IMR-90 (cell line): ENCODE results near the gene CEMP1. TPM values are rescaled to one million over a fixed set of nuclear protein-coding genes. Genes with fewer than 3 reads are reported as not detected.
"Not testable (repeated sequence)": the region's sequence is repeated elsewhere in the genome, so short reads cannot be mapped to it uniquely, and the experiment has no call there.

Source experiments
- ATAC-seq: fragments of 200-7000 bp; cut with Tn5 transposase; 2 replicates; pipeline ENCODE4 v1.9.1; 2020; ENCODE audit warnings: low read depth, mild to moderate bottlenecking, moderate library complexity
- BruUV-seq: library from RNA; stranded (reverse); fragments of 400-500 nt; replicated peaks from 2 replicates; lab custom pipeline; 2021; lab: Mats Ljungman, UMichigan
- CTCF ChIA-PET: fragments of 300-600 bp; formaldehyde crosslinking; extraction: SDS; loops from one replicate; lab custom pipeline; 2021; ENCODE audit warnings: antibody characterized with exemption; lab: Yijun Ruan, JAX
- POLR2A ChIA-PET: fragments of 300-600 bp; sonication (Branson Sonifier 250); formaldehyde crosslinking; loops from one replicate; lab custom pipeline; 2022; ENCODE audit warnings: antibody characterized with exemption; ENCODE audit not compliant: unreplicated experiment; lab: Charles Lee
- DNase-seq: peaks from one replicate; pipeline ENCODE4 v3.0.0; 2013
- H2AFZ ChIP-seq: replicated peaks from 2 replicates; pipeline ENCODE3; 2013; ENCODE audit warnings: low read length, mild to moderate bottlenecking; ENCODE audit not compliant: poor library complexity
- H2AK5ac ChIP-seq: 2 replicates; pipeline ENCODE4 v1.6.1; 2013; ENCODE audit warnings: low read depth, low read length, inconsistent platforms
- H2AK9ac ChIP-seq: replicated peaks from 2 replicates; pipeline ENCODE3; 2013; ENCODE audit warnings: mild to moderate bottlenecking, low read depth, low read length, moderate library complexity; ENCODE audit not compliant: poor library complexity
- H2BK120ac ChIP-seq: 2 replicates; pipeline ENCODE4 v1.6.1; 2013; ENCODE audit warnings: low read depth, low read length, inconsistent platforms
- H2BK15ac ChIP-seq: 3 replicates; pipeline ENCODE4 v1.6.1; 2013; ENCODE audit warnings: low read depth, low read length, inconsistent platforms
- H2BK20ac ChIP-seq: 2 replicates; pipeline ENCODE4 v1.6.1; 2013; ENCODE audit warnings: low read depth, mild to moderate bottlenecking, inconsistent platforms, low read length, moderate library complexity
- H2BK5ac ChIP-seq: 2 replicates; pipeline ENCODE4 v1.6.1; 2013; ENCODE audit warnings: mild to moderate bottlenecking, low read depth, low read length, inconsistent platforms; ENCODE audit not compliant: poor library complexity, severe bottlenecking
- H3K14ac ChIP-seq: replicated peaks from 2 replicates; pipeline ENCODE4 v1.6.1; 2013; ENCODE audit warnings: low read depth, low read length, inconsistent platforms
- H3K18ac ChIP-seq: 2 replicates; pipeline ENCODE4 v1.6.1; 2013; ENCODE audit warnings: low read depth, low read length, control low read depth
- H3K23ac ChIP-seq: 2 replicates; pipeline ENCODE4 v1.6.1; 2013; ENCODE audit warnings: low read depth, low read length, inconsistent platforms
- H3K27ac ChIP-seq: 2 replicates; pipeline ENCODE4 v1.5.1; 2013; ENCODE audit warnings: mild to moderate bottlenecking, control low read depth, low read length; ENCODE audit not compliant: insufficient read depth
- H3K27me3 ChIP-seq: 2 replicates; pipeline ENCODE4 v1.6.1; 2013; ENCODE audit warnings: low read length; ENCODE audit not compliant: control insufficient read depth, insufficient read depth
- H3K36me3 ChIP-seq: 2 replicates; pipeline ENCODE4 v1.6.1; 2013; ENCODE audit warnings: low read length, mixed read lengths; ENCODE audit not compliant: control insufficient read depth, insufficient read depth
- H3K4ac ChIP-seq: 2 replicates; pipeline ENCODE4 v1.6.1; 2013; ENCODE audit warnings: low read depth, low read length, inconsistent platforms
- H3K4me1 ChIP-seq: 2 replicates; pipeline ENCODE4 v1.6.1; 2013; ENCODE audit warnings: low read length, mixed read lengths; ENCODE audit not compliant: control insufficient read depth, insufficient read depth
- H3K4me2 ChIP-seq: 2 replicates; pipeline ENCODE4 v1.6.1; 2013; ENCODE audit warnings: low read depth, mild to moderate bottlenecking, control low read depth, low read length, moderate library complexity
- H3K4me3 ChIP-seq: 2 replicates; pipeline ENCODE4 v1.5.1; 2013; ENCODE audit warnings: low read depth, mild to moderate bottlenecking, control low read depth, low read length, moderate library complexity; ENCODE audit not compliant: insufficient read depth
- H3K56ac ChIP-seq: 2 replicates; pipeline ENCODE4 v1.6.1; 2013; ENCODE audit warnings: low read length, inconsistent platforms; ENCODE audit not compliant: insufficient read depth; ENCODE audit errors: extremely low read depth
- H3K79me1 ChIP-seq, 2 experiments: 2 replicates each; pipeline ENCODE4 v1.6.1; 2013; ENCODE audit warnings: low read length in 2 of 2, inconsistent platforms in 1 of 2, low read depth in 1 of 2
- H3K9ac ChIP-seq: 2 replicates; pipeline ENCODE4 v1.6.1; 2013; ENCODE audit warnings: low read depth, low read length, control low read depth
- H3K9me1 ChIP-seq: 2 replicates; pipeline ENCODE4 v1.6.1; 2013; ENCODE audit warnings: low read length, inconsistent platforms; ENCODE audit not compliant: insufficient read depth
- H3K9me3 ChIP-seq: 2 replicates; pipeline ENCODE4 v1.6.1; 2013; ENCODE audit warnings: low read length; ENCODE audit not compliant: control insufficient read depth, insufficient read depth
- H4K20me1 ChIP-seq: 2 replicates; pipeline ENCODE4 v1.6.1; 2013; ENCODE audit warnings: low read length, inconsistent platforms; ENCODE audit not compliant: insufficient read depth
- H4K5ac ChIP-seq: 2 replicates; pipeline ENCODE4 v1.6.1; 2013; ENCODE audit warnings: mild to moderate bottlenecking, low read depth, low read length, control low read depth
- H4K8ac ChIP-seq, 2 experiments: 2 replicates each; pipeline ENCODE4 v1.6.1; 2013; ENCODE audit warnings: low read depth in 2 of 2, low read length in 2 of 2, control low read depth in 1 of 2, inconsistent platforms in 1 of 2
- H4K91ac ChIP-seq: 2 replicates; pipeline ENCODE4 v1.6.1; 2013; ENCODE audit warnings: low read depth, low read length, inconsistent platforms; ENCODE audit not compliant: insufficient read depth
- WGBS, 2 experiments: methylation state at CpG; one replicate each; pipeline versions ENCODE4 v1.1.5 to v1.1.7; 2013; ENCODE audit warnings: missing lambda C conversion rate in 2 of 2; ENCODE audit not compliant: insufficient read length in 1 of 2; ENCODE audit errors: extremely low coverage in 2 of 2; 5-methylcytosine and 5-hydroxymethylcytosine counted together
- dilution Hi-C: fragments of 300-500 bp; cut with HindIII; formaldehyde crosslinking; loops from one replicate; pipeline ENCODE4 v1.14.3; 2018; ENCODE audit warnings: low sequenced_read_pairs; ENCODE audit not compliant: unreplicated experiment
- in situ Hi-C: fragments of 300-500 bp; cut with MboI; formaldehyde crosslinking; loops from 3 replicates; pipeline ENCODE4 v1.14.3; 2019; ENCODE audit warnings: low sequenced_read_pairs, inconsistent platforms, mixed read lengths
- intact Hi-C: fragments of 100-400 bp; cut with micrococcal nuclease; formaldehyde crosslinking; loops from 2 replicates; pipeline ENCODE4 v1.10.0; 2022
- polyA plus RNA-seq, 3 experiments: library from polyadenylated mRNA; depleted of rRNA; stranded (reverse); fragments of >200 nt; gene quantifications; 2 replicates each; pipeline ENCODE4 v1.2.3, GENCODE V29; 2012; ENCODE audit warnings: low replicate concordance in 1 of 3
- total RNA-seq: library from RNA; depleted of rRNA; stranded (reverse); fragments of >200 nt; gene quantifications from 2 replicates; pipeline ENCODE4 v1.2.3, GENCODE V29; 2012

Gene CEMP1
- total and polyA plus RNA-seq, 2 of the 4 experiments (the other 2 are of a cell fraction) = not detected

DNA sequence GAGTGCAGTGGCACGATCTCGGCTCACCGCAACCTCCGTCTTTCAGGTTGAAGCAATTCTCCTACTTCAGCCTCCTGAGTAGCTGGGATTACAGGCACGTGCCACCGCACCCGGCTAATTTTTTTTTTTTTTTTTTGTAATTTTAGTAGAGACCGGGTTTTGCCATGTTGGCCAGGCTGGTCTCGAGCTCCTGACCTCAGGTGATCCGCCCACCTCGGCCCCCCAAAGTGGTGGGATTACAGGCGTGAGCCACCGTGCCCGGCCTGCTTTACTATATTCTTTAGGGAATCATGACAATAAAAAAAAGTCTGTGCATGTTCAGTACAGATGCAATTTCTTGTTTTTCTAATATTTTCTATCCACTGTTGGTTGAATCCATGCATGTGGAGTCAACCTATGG, 12.6 kb upstream of the CEMP1 start:
- H3K9ac ChIP-seq, DNase-seq, H2BK15ac ChIP-seq, H2BK5ac ChIP-seq, H3K36me3 ChIP-seq, BruUV-seq, H3K4me3 ChIP-seq, H3K4ac ChIP-seq, H3K4me1 ChIP-seq, H2BK20ac ChIP-seq, H3K4me2 ChIP-seq, H2AK9ac ChIP-seq, H3K14ac ChIP-seq, H2AK5ac ChIP-seq, H3K9me3 ChIP-seq, H3K56ac ChIP-seq, dilution Hi-C loops, H2AFZ ChIP-seq, H4K91ac ChIP-seq, in situ Hi-C loops, POLR2A ChIA-PET, H3K23ac ChIP-seq, intact Hi-C loops, H4K5ac ChIP-seq, H3K9me1 ChIP-seq, H4K8ac ChIP-seq, H3K27ac ChIP-seq, H3K18ac ChIP-seq, H2BK120ac ChIP-seq, H3K27me3 ChIP-seq, ATAC-seq: not testable (repeated sequence)
- WGBS, 2 experiments = no CpG with 5 or more reads among the region's 14 CpGs
- CTCF ChIA-PET = interaction anchor here (0.7 kb wide), 1 partner anchor 576 kb away, joined by 5 read pairs; no protein-coding TSS in a partner anchor
- Histone ChIP-seq H4K20me1 (peaks cover 52% of the 10 kb centered on the region), H3K79me1 (peaks cover 8 to 45% of the 10 kb centered on the region in 2 experiments; a peak in 3 of 4 replicates)
